Mucosa of gallbladder (tissue), 1 donor: ENCODE data around the gene ELOB. TPM values are rescaled to one million over a fixed set of nuclear protein-coding genes. Genes with fewer than 3 reads are reported as not detected.

Source experiments
- DNase-seq: peaks from one replicate; pipeline ENCODE4 v3.0.0-alpha.2; 2020; ENCODE audit warnings: low spot score
- total RNA-seq: library from RNA; stranded (reverse); gene quantifications from one replicate; pipeline ENCODE4 v1.2.1, GENCODE V29; 2021
- donor health status: DM: no; HTN: no; CAD: no.

The ELOB gene
- total RNA-seq, 1 donor from 2014 or later, result 273 TPM

DNA sequence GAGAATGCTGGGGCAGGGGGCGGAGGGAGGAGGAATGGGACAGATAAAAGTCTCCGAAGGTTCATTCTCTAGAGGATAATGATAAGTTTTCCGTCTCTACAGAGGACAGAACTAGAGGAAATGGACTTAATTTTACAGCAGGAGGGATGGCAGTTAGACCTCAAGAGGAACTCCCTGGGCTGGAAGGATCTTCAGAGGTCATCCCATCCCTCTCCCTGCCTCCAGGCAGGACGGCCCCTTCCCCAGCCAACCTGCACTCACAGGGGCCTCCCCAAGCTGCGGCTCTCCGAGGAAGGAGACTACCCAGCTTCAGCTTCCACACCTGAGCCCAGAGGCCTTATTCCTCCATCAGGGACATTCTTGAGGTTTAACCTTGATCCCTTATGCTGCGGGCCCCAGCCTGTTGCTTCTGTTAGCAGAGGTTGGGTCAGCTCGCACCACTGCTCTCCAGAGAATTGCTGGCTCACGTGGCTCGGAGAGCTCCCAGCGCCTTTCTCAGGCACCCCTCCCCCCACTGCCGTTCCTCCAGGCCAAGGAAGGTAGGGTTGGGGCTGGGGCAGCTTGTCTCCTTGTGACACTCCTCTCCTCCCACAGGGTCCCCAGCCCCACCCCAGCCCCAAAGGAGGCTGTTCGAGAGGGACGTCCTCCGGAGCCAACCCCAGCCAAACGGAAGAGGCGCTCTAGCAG, 8.5 kb downstream of the ELOB start:
- DNase-seq, result no peak

DNA sequence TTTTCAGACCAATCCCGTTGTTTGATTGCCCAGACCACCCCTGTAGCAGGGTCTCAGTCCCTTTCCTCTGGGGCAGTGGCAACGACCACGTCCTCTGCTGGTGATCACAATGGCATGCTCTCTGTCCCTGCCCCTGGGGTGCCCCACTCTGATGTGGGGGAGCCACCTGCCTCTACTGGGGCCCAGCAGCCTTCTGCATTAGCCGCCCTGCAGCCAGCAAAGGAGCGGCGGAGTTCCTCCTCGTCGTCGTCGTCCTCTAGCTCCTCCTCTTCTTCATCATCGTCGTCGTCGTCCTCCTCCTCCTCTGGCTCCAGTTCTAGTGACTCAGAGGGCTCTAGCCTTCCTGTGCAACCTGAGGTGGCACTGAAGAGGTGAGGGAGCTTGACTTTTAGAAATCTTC, 9.2 kb downstream of the ELOB start:
- no peak for DNase-seq

DNA sequence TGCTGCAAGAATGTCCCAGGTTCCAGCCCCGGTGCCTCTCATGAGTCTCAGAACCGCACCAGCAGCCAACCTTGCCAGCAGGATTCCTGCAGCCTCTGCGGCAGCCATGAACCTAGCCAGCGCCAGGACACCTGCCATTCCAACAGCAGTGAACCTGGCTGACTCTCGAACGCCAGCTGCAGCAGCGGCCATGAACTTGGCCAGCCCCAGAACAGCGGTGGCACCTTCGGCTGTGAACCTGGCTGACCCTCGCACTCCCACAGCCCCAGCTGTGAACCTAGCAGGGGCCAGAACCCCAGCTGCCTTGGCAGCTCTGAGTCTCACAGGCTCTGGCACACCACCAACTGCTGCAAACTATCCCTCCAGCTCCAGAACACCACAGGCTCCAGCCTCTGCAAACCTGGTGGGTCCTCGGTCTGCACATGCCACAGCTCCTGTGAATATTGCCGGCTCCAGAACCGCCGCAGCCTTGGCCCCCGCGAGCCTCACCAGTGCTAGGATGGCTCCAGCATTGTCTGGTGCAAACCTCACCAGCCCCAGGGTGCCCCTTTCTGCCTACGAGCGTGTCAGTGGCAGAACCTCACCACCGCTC, 9.8 kb downstream of the ELOB start:
- no peak for DNase-seq

DNA sequence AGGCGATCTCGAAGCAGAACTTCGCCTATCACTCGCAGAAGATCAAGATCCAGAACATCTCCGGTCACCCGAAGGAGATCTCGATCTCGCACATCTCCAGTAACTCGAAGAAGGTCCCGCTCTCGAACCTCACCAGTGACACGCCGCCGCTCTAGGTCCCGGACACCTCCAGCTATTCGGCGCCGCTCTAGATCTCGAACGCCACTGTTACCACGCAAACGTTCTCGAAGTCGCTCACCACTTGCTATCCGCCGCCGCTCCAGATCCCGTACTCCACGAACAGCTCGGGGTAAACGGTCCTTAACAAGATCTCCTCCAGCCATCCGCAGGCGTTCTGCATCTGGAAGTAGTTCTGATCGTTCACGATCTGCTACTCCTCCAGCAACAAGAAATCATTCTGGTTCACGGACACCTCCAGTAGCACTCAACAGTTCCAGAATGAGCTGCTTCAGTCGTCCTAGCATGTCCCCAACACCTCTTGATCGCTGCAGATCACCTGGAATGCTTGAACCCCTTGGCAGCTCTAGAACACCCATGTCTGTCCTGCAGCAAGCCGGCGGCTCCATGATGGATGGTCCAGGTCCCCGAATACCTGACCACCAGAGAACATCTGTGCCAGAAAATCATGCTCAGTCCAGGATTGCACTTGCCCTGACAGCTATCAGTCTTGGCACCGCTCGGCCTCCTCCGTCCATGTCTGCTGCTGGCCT, 10.5 kb downstream of the ELOB start:
- DNase-seq, result no peak

DNA sequence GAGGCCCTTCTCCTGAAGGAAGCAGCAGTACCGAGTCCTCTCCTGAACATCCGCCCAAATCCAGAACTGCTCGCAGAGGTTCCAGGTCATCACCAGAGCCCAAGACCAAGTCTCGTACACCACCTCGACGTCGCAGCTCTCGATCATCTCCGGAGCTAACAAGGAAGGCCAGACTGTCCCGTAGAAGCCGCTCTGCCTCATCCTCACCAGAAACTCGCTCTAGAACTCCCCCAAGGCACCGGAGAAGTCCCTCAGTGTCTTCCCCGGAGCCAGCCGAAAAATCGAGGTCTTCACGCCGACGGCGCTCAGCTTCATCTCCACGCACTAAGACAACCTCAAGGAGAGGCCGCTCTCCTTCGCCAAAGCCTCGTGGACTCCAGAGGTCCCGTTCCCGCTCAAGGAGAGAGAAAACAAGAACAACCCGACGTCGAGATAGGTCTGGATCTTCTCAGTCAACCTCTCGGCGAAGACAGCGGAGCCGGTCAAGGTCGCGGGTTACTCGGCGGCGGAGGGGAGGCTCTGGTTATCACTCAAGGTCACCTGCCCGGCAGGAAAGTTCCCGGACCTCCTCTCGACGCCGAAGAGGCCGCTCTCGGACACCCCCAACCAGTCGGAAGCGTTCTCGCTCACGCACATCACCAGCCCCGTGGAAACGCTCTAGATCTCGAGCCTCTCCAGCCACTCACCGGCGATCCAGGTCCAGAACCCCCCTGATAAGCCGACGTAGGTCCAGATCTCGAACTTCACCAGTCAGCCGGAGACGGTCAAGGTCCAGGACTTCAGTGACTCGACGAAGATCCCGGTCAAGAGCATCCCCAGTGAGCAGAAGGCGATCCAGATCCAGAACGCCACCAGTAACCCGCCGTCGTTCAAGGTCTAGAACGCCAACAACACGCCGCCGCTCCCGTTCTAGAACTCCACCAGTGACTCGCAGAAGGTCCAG, 11.3 kb downstream of the ELOB start:
- DNase-seq, result no peak

DNA sequence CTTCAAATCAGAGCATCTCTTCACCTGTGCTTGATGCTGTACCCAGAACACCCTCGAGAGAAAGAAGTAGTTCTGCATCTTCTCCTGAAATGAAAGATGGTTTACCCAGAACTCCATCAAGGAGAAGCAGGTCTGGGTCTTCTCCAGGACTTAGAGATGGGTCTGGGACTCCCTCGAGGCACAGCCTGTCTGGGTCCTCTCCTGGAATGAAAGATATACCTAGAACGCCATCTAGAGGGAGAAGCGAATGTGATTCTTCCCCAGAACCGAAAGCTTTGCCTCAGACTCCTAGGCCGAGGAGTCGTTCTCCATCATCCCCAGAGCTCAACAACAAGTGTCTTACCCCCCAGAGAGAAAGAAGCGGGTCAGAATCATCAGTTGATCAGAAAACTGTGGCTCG, 12.4 kb downstream of the ELOB start:
- DNase-seq, result no peak

DNA sequence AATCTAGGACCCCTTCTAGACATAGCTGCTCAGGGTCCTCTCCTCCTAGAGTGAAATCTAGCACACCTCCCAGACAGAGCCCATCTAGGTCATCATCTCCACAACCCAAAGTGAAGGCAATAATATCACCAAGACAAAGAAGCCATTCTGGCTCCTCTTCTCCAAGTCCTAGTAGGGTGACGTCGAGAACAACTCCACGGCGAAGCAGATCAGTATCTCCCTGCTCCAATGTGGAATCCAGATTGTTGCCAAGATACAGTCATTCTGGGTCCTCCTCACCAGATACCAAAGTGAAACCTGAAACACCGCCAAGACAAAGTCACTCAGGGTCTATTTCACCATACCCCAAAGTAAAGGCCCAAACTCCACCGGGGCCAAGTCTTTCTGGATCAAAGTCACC, 13.9 kb downstream of the ELOB start:
- no peak for DNase-seq

DNA sequence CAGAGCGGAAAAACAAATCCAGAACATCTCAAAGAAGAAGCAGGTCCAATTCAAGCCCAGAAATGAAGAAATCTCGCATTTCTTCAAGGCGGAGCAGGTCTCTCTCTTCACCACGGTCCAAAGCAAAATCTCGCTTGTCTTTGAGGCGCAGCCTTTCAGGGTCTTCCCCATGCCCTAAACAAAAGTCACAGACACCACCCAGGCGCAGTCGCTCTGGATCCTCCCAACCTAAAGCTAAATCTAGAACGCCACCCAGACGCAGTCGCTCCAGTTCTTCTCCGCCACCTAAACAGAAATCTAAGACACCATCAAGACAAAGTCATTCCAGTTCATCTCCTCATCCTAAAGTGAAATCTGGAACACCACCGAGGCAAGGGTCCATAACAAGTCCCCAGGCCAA, 14.4 kb downstream of the ELOB start:
- DNase-seq, result no peak

DNA sequence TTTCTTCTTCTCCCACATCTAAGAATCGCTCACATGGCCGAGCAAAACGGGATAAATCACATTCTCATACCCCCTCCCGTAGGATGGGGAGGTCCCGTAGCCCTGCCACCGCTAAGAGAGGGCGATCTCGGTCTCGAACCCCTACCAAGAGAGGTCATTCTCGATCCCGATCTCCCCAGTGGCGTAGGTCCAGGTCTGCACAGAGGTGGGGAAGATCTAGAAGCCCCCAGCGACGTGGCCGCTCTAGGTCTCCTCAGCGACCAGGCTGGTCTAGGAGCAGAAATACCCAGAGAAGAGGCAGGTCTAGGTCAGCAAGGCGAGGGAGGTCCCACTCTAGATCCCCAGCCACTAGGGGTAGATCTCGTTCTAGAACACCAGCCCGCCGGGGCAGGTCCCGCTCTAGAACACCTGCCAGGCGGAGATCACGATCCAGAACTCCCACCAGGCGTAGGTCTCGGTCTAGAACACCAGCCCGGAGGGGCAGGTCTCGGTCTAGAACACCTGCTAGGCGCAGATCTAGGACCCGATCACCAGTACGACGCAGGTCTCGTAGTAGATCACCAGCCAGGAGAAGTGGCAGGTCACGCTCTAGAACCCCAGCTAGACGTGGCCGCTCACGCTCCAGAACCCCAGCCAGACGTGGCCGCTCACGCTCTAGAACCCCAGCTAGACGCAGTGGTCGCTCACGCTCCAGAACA, 15.0 kb downstream of the ELOB start:
- DNase-seq, result no peak

DNA sequence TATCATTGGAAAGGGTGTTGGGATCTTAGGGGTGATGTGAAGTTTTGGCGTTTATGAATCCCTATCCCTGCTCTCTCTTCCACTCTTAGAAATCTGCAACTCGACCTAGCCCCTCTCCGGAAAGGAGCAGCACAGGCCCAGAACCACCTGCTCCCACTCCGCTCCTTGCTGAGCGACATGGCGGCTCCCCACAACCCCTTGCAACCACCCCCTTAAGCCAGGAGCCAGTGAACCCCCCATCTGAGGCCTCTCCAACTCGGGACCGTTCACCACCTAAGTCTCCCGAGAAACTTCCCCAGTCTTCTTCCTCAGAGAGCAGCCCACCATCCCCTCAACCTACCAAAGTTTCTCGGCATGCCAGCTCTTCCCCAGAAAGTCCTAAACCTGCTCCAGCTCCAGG, 15.6 kb downstream of the ELOB start:
- no peak for DNase-seq

DNA sequence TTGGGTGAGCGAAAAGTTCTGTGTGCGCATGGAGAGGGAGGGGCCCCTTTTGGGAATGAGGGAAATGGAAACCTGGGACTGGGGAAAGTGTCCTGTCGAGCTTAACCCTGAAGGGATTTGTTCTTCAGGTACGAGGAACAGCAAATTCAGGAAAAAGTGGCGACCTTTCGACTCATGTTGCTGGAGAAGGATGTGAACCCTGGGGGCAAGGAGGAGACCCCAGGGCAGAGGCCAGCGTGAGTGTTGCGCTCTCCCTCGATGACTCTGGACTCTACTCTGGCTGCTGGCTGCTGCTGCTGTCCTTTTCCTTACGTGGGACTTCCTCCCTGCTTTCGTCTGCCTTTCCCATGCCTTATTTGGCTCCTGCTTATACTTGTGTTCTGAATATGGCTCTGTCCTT, 19.7 kb downstream of the ELOB start:
- DNase-seq, result no peak

DNA sequence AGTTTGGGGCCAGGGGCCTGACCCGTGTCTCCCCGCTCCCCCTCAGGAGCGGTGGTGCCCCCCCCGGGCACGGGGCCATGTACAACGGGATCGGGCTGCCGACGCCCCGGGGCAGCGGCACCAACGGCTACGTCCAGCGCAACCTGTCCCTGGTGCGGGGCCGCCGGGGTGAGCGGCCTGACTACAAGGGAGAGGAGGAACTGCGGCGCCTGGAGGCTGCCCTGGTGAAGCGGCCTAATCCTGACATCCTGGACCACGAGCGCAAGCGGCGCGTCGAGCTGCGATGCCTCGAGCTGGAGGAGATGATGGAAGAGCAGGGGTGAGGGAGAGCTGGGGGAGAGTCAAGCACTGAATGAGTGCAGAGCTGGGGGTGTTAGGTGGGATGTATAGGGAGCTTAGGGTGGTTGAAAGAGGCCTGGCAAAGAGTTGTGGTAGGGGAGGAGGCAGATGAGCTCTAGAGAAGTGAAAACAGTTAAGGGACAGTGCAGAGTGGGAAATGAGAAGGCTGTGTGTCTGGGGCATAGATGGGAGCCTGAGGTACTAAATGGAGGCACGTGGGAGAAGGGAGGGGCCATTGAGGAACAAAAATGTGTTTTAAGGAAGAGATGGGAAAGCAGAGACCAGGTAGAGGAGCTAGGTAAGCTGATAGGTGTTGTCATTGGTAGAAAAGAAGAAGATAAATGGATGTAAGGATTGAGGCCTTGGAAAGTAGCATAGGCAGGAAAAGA, 20.6 kb downstream of the ELOB start:
- no peak for DNase-seq

DNA sequence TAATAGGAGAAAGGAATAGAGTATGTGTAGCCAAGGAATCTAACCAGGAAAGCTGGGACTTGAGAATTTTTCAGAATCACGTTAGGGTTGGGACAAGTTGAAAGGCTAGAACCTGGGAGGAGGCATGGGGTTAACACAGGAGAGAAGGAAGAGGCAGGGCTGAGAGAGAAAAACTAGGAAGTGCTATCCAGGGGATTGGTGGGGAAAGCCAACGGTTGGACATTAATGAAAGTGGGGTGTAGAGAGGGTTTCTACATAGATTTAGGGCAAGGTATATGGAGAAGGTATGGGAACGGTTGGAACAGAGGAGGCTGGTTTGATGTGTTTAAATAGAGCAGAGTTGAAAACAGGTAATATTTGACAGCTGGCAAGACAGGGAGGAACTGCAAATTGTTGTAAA, 21.9 kb downstream of the ELOB start:
- no peak for DNase-seq

DNA sequence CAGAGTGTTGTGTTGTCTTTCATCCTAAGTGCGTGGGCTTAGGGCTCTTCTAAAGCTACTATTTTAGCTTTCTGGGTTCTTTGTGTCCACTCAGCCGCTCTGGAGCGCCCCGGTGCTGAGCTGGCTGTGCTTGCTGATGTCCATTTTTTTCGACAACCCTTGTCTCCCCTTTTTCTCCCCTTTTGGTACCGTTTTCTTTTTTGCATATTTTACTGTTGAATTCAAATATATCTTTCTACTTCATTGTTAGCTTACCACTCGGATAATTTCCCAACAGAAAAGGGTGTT, 23.4 kb downstream of the ELOB start:
- DNase-seq, result no peak

DNA sequence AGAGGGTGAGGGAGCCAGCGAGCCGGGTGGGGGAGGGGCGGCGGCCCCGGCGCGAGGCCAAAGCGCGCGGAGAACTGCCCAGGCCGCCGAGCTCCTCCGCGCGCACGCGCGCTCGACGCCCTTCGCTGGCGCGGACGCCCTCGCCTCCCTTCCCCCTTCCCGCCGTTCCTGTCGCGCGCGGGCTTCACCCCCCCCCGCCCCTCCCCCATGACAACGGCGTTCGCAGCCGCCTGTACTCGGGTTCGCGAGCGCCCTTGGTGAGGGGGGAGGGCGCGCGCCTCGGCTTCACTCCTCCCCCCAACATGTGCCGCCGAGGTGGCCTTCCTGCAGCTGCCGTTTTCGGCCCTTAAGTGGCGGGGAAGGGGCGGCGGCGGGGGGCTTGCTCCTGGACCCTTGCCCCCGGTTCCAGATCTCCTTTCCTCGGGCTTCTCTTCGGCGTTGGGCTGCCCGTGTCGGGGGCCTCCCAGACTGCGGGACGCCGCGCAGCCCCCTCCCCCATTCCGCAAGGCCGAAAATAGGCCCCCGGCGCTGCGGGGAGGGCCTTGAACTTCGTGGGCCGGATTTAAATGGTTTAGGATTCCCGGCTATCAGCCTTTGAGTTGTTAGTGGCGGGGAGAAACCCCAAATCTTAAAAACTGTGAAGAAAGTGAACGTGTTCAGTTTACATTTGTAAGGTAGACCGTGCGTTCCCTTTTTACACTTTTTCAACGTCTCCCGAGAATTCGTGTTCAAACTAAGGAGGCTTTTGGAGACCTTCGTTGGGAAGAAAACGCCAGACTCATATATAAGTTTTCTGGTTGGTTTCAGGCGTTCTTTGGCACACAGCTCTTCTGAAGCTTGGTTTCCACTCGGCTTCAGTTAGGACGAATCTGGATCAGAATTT, 24.0 kb downstream of the ELOB start:
- DNase-seq, result peak; percentile 86

DNA sequence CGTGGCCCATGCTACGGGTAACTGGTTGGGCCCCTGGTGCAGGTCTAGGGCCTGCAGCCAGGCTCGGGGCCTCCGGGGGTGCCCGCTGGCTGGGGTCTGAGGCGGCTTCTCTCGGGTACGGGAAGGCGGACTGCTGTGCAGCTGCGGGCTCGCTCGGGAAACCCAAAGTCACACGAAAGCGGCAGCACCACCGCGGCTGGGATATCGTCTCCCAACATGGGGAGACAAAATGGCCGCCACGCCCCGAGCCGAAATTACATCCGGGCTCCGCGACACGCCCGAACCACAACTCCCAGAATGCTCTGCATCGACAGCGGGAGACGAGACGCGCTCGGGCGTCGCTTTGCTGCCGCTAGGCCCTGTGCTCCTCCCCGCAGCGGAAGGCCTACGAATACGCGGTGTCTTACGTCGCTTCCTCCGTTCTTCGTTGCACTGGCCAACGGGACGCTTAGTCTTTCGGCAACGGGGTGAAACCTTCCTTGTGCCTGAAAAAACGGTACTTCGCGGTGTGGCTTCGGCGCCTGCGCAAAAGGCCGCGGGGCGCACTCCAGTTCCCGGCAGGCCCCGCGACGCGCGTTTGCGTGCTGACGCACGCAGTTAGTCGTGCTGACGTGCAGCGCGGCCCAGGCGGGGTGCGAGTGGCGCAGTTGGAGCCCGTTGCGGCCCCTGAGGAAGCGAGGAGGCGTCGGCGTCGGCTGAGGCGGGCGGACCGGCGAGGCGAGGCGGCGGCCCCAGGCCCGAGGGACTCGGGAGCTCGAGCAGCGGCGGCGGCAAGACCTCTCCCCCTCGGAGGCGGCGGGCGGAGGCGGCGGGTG, 24.8 kb downstream of the ELOB start, which contains the start of gene SRRM2:
Gene SRRM2 (plus strand): TSS at position 604 of the 815 bp plus-strand sequence. CDS start 3,727 bp downstream, outside the sequence.
- DNase-seq, result peak; percentile 95

DNA sequence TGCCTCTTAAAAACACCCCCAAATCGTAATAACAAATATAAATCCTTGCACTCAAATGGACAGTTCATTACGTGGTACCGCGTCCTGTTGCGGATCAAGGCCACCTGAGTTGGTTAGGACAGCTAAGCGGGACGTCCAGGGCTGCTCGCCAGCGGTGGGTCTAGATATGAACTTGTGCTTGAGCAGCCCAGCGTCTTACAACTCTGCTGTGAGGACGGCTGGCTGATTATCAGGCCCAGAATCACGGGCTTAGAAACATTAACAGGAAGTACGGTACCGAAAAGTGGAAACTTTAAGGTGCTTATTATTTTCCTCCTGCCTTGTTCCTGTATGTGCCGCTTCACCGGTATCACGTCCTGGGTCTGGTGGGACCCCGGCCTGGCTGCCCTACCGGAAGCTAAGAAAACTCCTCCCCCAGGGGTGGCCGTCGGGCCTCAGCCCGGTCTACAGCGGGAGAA, 25.5 kb downstream of the ELOB start:
- peak; percentile 17 for DNase-seq

DNA sequence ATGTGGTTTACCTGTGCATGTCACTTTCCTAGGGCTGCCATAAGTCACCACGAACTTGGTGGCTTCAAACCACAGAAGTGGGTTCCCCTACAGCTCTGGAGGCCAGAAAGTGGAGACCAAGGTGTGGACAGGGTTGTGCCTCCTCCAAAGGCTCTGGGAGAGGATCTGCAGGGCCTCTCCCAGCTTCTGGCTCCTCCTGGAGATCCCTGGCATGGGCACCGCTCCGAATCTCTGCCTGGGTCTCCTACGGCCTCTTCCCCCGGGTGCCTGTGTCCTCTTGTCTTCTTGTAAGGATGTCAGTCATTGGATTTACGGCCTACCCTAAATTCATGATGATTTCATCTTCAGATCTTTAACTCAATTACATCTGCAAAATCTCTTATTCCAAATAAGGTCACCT, 27.1 kb downstream of the ELOB start:
- DNase-seq, result no peak

DNA sequence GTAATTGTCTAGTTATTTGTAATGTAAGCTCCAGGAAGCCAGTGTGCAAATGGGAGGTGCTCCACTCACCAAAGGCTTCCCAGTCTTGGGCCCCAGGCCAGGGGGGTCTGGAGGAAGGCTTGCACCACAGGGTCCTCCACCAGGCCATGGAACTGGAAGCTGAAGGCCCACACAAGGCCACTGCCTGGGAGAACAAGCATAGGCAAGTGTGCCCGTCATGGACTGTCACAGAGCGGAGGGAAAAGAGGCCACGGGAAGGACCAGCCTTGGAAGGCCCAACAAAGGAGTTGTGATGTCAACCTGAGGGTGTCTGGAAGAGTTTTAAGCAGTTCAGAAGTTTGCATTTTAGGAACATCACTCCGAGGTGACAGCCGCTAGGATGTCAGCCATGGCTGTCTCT, 27.6 kb downstream of the ELOB start:
- DNase-seq, result no peak
